Brain pericyte (primary cell): ENCODE results near the gene CDHR4.
"Not testable (repeated sequence)": the region's sequence is repeated elsewhere in the genome, so short reads cannot be mapped to it uniquely, and the experiment has no call there.

ENCODE experiments used
- DNase-seq: peaks from one replicate; pipeline ENCODE4 v3.0.0-alpha.2; 2012; ENCODE audit warnings: low read depth, low spot score

The CDHR4 gene

GRCh38 chr3:49799761-49800160 lies at the start of gene CDHR4:
TSS of gene CDHR4 (minus strand) at chr3:49799873. CDS start at chr3:49799812, 61 bp downstream.
- DNase-seq: no peak

GRCh38 chr3:49845694-49846093 lies 46.0 kb upstream of the CDHR4 start:
- no peak for DNase-seq

GRCh38 chr3:49844464-49845183 lies 45.0 kb upstream of the CDHR4 start:
- no peak for DNase-seq

- no peak for DNase-seq
Observed at GRCh38 chr3:49842843-49843517, 43.3 kb upstream of the CDHR4 start.

GRCh38 chr3:49841806-49842205 lies 42.1 kb upstream of the CDHR4 start:
- no peak for DNase-seq

GRCh38 chr3:49841126-49841696 lies 41.5 kb upstream of the CDHR4 start:
- DNase-seq: no peak

GRCh38 chr3:49840388-49840787 lies 40.7 kb upstream of the CDHR4 start:
- DNase-seq: no peak

GRCh38 chr3:49839193-49839809 lies 39.6 kb upstream of the CDHR4 start:
- DNase-seq: peak; percentile 31

GRCh38 chr3:49831341-49831740 lies 31.7 kb upstream of the CDHR4 start:
- no peak for DNase-seq

GRCh38 chr3:49826016-49826415 lies 26.3 kb upstream of the CDHR4 start:
- no peak for DNase-seq

GRCh38 chr3:49823131-49823530 lies 23.5 kb upstream of the CDHR4 start:
- not testable (repeated sequence) for DNase-seq

GRCh38 chr3:49813497-49814174 lies 14.0 kb upstream of the CDHR4 start, which contains the start of gene UBA7:
TSS of gene UBA7 (minus strand) at chr3:49813953. CDS start at chr3:49813787, 166 bp downstream.
- no peak for DNase-seq

- no peak for DNase-seq
Observed at GRCh38 chr3:49812916-49813496, 13.3 kb upstream of the CDHR4 start.

GRCh38 chr3:49807431-49808114 lies 7.9 kb upstream of the CDHR4 start:
- no peak for DNase-seq

- DNase-seq: no peak
Observed at GRCh38 chr3:49806850-49807249, 7.2 kb upstream of the CDHR4 start.

- no peak for DNase-seq
Observed at GRCh38 chr3:49805897-49806701, 6.4 kb upstream of the CDHR4 start.

GRCh38 chr3:49805367-49805782 lies 5.7 kb upstream of the CDHR4 start:
- peak; percentile 72 for DNase-seq

- DNase-seq: no peak
Observed at GRCh38 chr3:49804141-49805041, 4.7 kb upstream of the CDHR4 start.
